Panc1 (cell line): Measurements from ENCODE around the gene ADIPOR2. TPM values are rescaled to one million over a fixed set of nuclear protein-coding genes. Genes with fewer than 3 reads are reported as not detected.

Experiments used
- ATAC-seq: fragments of 200-7000 bp; cut with Tn5 transposase; 2 replicates; pipeline ENCODE4 v1.9.1; 2020; ENCODE audit warnings: mild to moderate bottlenecking, moderate library complexity
- BruUV-seq: library from RNA; stranded (reverse); fragments of 400-500 nt; replicated peaks from 2 replicates; lab custom pipeline; 2021; lab: Mats Ljungman, UMichigan
- CTCF ChIA-PET: fragments of 300-600 bp; sonication (Branson Sonifier 250); formaldehyde crosslinking; loops from one replicate; lab custom pipeline; 2022; ENCODE audit warnings: antibody characterized with exemption; lab: Charles Lee
- POLR2A ChIA-PET: fragments of 300-600 bp; sonication (Branson Sonifier 250); formaldehyde crosslinking; loops from one replicate; lab custom pipeline; 2022; ENCODE audit warnings: antibody characterized with exemption; lab: Charles Lee
- DNase-seq: peaks from one replicate; pipeline ENCODE4 v3.0.0-alpha.2; 2010; ENCODE audit warnings: low read depth, low spot score
- H3K27ac ChIP-seq: 2 replicates; pipeline ENCODE4 v1.5.1; 2011; ENCODE audit warnings: mild to moderate bottlenecking, low read length, inconsistent platforms
- H3K27me3 ChIP-seq: fragments of 200-500 bp; sonication (Bioruptor generic); 2 replicates; pipeline ENCODE4 v1.6.0; 2014; ENCODE audit warnings: low read length, inconsistent platforms; ENCODE audit not compliant: control insufficient read depth, insufficient read depth
- H3K36me3 ChIP-seq: fragments of 200-500 bp; sonication (Bioruptor generic); 2 replicates; pipeline ENCODE4 v1.5.1; 2014; ENCODE audit warnings: inconsistent platforms, mild to moderate bottlenecking, low read length, moderate library complexity; ENCODE audit not compliant: control insufficient read depth, insufficient read depth
- H3K4me1 ChIP-seq: 2 replicates; pipeline ENCODE4 v1.5.1; 2011; ENCODE audit warnings: inconsistent platforms, mild to moderate bottlenecking, low read length, moderate library complexity; ENCODE audit not compliant: control insufficient read depth, insufficient read depth
- H3K4me3 ChIP-seq, 2 experiments: 2 replicates each; pipeline ENCODE4 v1.5.1; 2011 to 2012; ENCODE audit warnings: low read depth in 2 of 2, low read length in 2 of 2, mild to moderate bottlenecking in 2 of 2, inconsistent platforms in 1 of 2, moderate library complexity in 1 of 2
- H3K9me3 ChIP-seq: fragments of 200-500 bp; sonication (Bioruptor generic); 2 replicates; pipeline ENCODE4 v1.5.1; 2014; ENCODE audit warnings: low read depth, mild to moderate bottlenecking, inconsistent platforms, low read length, moderate library complexity; ENCODE audit not compliant: control insufficient read depth, insufficient read depth
- POLR2AphosphoS5 ChIP-seq: IDR thresholded peaks from 2 replicates; pipeline ENCODE4 v1.6.1; 2012; ENCODE audit warnings: mild to moderate bottlenecking, low read depth, low read length, moderate library complexity
- REST ChIP-seq, 2 experiments: IDR thresholded peaks; 2 replicates each; pipeline ENCODE4 v1.6.1; 2011 to 2012; ENCODE audit warnings: low read depth in 2 of 2, control low read depth in 1 of 2, low read length in 1 of 2, mild to moderate bottlenecking in 1 of 2, moderate library complexity in 1 of 2; ENCODE audit not compliant: insufficient read depth in 1 of 2
- SIN3A ChIP-seq: IDR thresholded peaks from 2 replicates; pipeline ENCODE4 v1.6.1; 2012; ENCODE audit warnings: low read depth, mild to moderate bottlenecking, low read length, moderate library complexity, borderline replicate concordance; ENCODE audit not compliant: insufficient read depth
- TCF7L2 ChIP-seq: IDR thresholded peaks from 2 replicates; pipeline ENCODE4 v1.6.1; 2011; ENCODE audit warnings: mild to moderate bottlenecking, low read depth, low read length, inconsistent platforms
- in situ Hi-C: cut with HindIII; loops from 2 replicates; pipeline ENCODE4 v1.10.0; 2016; ENCODE audit warnings: low sequenced_read_pairs, low pct_unique_long_range_greater_than_20kb
- intact Hi-C: fragments of 100-400 bp; cut with micrococcal nuclease; formaldehyde crosslinking; loops from one replicate; pipeline ENCODE4 v1.10.0; 2022; ENCODE audit not compliant: unreplicated experiment
- total RNA-seq: library from RNA; stranded (reverse); gene quantifications from one replicate; pipeline ENCODE4 v1.2.1, GENCODE V29; 2021; ENCODE audit not compliant: unreplicated experiment
- TF ChIP-seq, protein P1 (sequence below): fragments of 450-650 bp; IDR thresholded peaks from 2 replicates; pipeline ENCODE4 v1.5.1; 2017; ENCODE audit warnings: mild to moderate bottlenecking

Gene ADIPOR2
- total RNA-seq, 1 experiment from 2014 or later: 76.0 TPM

DNA sequence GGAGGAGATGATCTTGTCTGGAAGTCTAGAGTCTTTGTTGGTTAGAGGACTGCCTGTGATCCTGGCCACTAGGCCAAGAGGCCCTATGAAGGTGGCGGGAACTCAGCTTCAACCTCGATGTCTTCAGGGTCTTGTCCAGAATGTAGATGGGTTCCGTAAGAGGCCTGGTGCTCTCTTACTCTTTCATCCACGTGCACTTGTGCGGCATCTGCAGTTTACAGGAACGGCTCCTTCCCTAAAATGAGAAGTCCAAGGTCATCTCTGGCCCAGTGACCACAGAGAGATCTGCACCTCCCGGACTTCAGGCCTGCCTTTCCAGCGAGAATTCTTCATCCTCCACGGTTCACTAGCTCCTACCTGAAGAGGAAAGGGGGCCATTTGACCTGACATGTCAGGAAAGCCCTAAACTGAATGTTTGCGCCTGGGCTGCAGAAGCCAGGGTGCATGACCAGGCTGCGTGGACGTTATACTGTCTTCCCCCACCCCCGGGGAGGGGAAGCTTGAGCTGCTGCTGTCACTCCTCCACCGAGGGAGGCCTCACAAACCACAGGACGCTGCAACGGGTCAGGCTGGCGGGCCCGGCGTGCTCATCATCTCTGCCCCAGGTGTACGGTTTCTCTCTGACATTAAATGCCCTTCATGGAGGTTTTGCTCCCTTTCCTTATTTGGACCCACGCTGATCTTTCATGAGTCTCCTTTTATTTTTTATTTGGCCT, 44.1 kb upstream of the ADIPOR2 start:
- in situ Hi-C loops: no loop called here
- intact Hi-C loops: no loop called here
- Histone ChIP-seq H3K36me3 (no peaks in the 10 kb centered on the region), H3K4me1 (no peaks in the 10 kb centered on the region), H3K27me3 (no peaks in the 10 kb centered on the region), H3K9me3 (no peaks in the 10 kb centered on the region), H3K27ac (no peak overlapping the region), H3K4me3 (no peak overlapping the region)
- ChIA-PET POLR2A (no interaction called here), CTCF (no interaction called here)
- TF ChIP-seq REST (IDR thresholded peaks at IDR 0.05; ENCODE audit: insufficient read depth in 1 of 2, low read depth in 2 of 2, low read length in 1 of 2): no peak
- TF ChIP-seq POLR2AphosphoS5: no peak
- TF ChIP-seq SIN3A: no peak
- TF ChIP-seq, protein P1, sequence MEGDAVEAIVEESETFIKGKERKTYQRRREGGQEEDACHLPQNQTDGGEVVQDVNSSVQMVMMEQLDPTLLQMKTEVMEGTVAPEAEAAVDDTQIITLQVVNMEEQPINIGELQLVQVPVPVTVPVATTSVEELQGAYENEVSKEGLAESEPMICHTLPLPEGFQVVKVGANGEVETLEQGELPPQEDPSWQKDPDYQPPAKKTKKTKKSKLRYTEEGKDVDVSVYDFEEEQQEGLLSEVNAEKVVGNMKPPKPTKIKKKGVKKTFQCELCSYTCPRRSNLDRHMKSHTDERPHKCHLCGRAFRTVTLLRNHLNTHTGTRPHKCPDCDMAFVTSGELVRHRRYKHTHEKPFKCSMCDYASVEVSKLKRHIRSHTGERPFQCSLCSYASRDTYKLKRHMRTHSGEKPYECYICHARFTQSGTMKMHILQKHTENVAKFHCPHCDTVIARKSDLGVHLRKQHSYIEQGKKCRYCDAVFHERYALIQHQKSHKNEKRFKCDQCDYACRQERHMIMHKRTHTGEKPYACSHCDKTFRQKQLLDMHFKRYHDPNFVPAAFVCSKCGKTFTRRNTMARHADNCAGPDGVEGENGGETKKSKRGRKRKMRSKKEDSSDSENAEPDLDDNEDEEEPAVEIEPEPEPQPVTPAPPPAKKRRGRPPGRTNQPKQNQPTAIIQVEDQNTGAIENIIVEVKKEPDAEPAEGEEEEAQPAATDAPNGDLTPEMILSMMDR: no peak
- no peak for TF ChIP-seq TCF7L2
- ATAC-seq (no peak), DNase-seq (no peak)
- BruUV-seq: TSS peak; percentile 81

- H3K27me3 ChIP-seq: no peaks in the 10 kb centered on the region
- no peak overlapping the region for H3K4me3 ChIP-seq
- intact Hi-C loops (no loop called here), in situ Hi-C loops (no loop called here)
- no peak for DNase-seq
- TF ChIP-seq, protein P1: no peak
- TF ChIP-seq REST (IDR thresholded peaks at IDR 0.05; ENCODE audit: insufficient read depth in 1 of 2, low read depth in 2 of 2, low read length in 1 of 2): no peak
- no peak for TF ChIP-seq POLR2AphosphoS5
- TF ChIP-seq TCF7L2: no peak
- TF ChIP-seq SIN3A: no peak
- CTCF ChIA-PET: no interaction called here
- H3K4me1 ChIP-seq: no peaks in the 10 kb centered on the region
- H3K27ac ChIP-seq: no peak overlapping the region
- no peak for ATAC-seq
- H3K36me3 ChIP-seq: no peaks in the 10 kb centered on the region
- POLR2A ChIA-PET: no interaction called here
- no peaks in the 10 kb centered on the region for H3K9me3 ChIP-seq
- no TSS peak for BruUV-seq
These were observed 43.6 kb upstream of the ADIPOR2 start for GRCh38 chr12:1647285-1647669.
